PC-9 (cell line): ENCODE measurements around the gene INPP5A.

Experiments used
- CTCF ChIP-seq: fragments of 200-600 bp; sonication (generic); conservative IDR thresholded peaks from 2 replicates; pipeline ENCODE4 v1.6.1; 2017; ENCODE audit warnings: mixed run types, antibody characterized with exemption, mild to moderate bottlenecking, moderate library complexity
- EZH2 ChIP-seq: fragments of 200-600 bp; sonication (generic); IDR thresholded peaks from 2 replicates; pipeline ENCODE4 v1.8.0; 2017; ENCODE audit warnings: antibody characterized with exemption, low read depth

- no peak for TF ChIP-seq CTCF
- TF ChIP-seq EZH2: no peak
These were observed 127.3 kb downstream of the INPP5A start for GRCh38 chr10:132664883-132665282.
